Ascending aorta (tissue), 2 donors: ENCODE results near the gene RALGPS1. TPM values are rescaled to one million over a fixed set of nuclear protein-coding genes. Genes with fewer than 3 reads are reported as not detected.

ENCODE experiments used
- DNase-seq, 2 donors: peaks; one replicate each; pipeline ENCODE4 v3.0.0-alpha.2; 2019; ENCODE audit warnings: low spot score in 2 of 2
- H3K27ac ChIP-seq, 2 donors: fragments of 200-600 bp; sonication (generic); one replicate each; pipeline ENCODE4 v1.5.1; 2016 to 2017; ENCODE audit warnings: mild to moderate bottlenecking in 1 of 2
- H3K27me3 ChIP-seq: fragments of 200-600 bp; sonication (generic); one replicate; pipeline ENCODE4 v1.5.1; 2017
- H3K36me3 ChIP-seq, 2 donors: fragments of 200-600 bp; sonication (generic); one replicate each; pipeline ENCODE4 v1.5.1; 2016
- H3K4me1 ChIP-seq, 2 donors: fragments of 200-600 bp; sonication (generic); one replicate each; pipeline ENCODE4 v1.5.1; 2016 to 2017; ENCODE audit warnings: mild to moderate bottlenecking in 1 of 2
- H3K4me3 ChIP-seq, 2 donors: fragments of 200-600 bp; sonication (generic); one replicate each; pipeline ENCODE4 v1.5.1; 2016 to 2017; ENCODE audit warnings: mild to moderate bottlenecking in 1 of 2
- H3K9me3 ChIP-seq, 2 donors: fragments of 200-600 bp; sonication (generic); one replicate each; pipeline ENCODE4 v1.5.1; 2016
- intact Hi-C: fragments of 100-400 bp; cut with DNase I; formaldehyde crosslinking; loops from one replicate; pipeline ENCODE4 v1.15.1; 2023
- total RNA-seq: library from RNA; depleted of rRNA; stranded (reverse); fragments of >200 nt; gene quantifications from one replicate; pipeline ENCODE4 v1.1.0, GENCODE V29; 2016
- TF ChIP-seq, protein P1 (sequence below), 3 experiments: fragments of 200-600 bp in 2 of 3; fragments of 450-650 bp in 1 of 3; sonication (generic) in 2 of 3; IDR thresholded peaks; one replicate each; pipeline ENCODE4 v1.5.1; 2016 to 2019; ENCODE audit warnings: antibody characterized with exemption in 3 of 3, mild to moderate bottlenecking in 1 of 3, moderate library complexity in 1 of 3

Gene RALGPS1
- total RNA-seq, 1 donor from 2014 or later, result 9.8 TPM

- H3K9me3 ChIP-seq, result no peaks in the 10 kb centered on the region
- H3K27ac ChIP-seq, result peak overlapping the region; percentile 56 to 58
- H3K4me1 ChIP-seq, result peaks cover 10 to 38% of the 10 kb centered on the region in 2 donors
- no peak for DNase-seq
- TF ChIP-seq, protein P1, sequence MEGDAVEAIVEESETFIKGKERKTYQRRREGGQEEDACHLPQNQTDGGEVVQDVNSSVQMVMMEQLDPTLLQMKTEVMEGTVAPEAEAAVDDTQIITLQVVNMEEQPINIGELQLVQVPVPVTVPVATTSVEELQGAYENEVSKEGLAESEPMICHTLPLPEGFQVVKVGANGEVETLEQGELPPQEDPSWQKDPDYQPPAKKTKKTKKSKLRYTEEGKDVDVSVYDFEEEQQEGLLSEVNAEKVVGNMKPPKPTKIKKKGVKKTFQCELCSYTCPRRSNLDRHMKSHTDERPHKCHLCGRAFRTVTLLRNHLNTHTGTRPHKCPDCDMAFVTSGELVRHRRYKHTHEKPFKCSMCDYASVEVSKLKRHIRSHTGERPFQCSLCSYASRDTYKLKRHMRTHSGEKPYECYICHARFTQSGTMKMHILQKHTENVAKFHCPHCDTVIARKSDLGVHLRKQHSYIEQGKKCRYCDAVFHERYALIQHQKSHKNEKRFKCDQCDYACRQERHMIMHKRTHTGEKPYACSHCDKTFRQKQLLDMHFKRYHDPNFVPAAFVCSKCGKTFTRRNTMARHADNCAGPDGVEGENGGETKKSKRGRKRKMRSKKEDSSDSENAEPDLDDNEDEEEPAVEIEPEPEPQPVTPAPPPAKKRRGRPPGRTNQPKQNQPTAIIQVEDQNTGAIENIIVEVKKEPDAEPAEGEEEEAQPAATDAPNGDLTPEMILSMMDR (IDR thresholded peaks at IDR 0.05), result no peak
- H3K4me3 ChIP-seq, result no peak overlapping the region
- no peaks in the 10 kb centered on the region for H3K27me3 ChIP-seq
- intact Hi-C loops, result no loop called here
- H3K36me3 ChIP-seq, result no peaks in the 10 kb centered on the region
Measured at GRCh38 chr9:127263664-127264063, 349.1 kb downstream of the RALGPS1 start.

DNA sequence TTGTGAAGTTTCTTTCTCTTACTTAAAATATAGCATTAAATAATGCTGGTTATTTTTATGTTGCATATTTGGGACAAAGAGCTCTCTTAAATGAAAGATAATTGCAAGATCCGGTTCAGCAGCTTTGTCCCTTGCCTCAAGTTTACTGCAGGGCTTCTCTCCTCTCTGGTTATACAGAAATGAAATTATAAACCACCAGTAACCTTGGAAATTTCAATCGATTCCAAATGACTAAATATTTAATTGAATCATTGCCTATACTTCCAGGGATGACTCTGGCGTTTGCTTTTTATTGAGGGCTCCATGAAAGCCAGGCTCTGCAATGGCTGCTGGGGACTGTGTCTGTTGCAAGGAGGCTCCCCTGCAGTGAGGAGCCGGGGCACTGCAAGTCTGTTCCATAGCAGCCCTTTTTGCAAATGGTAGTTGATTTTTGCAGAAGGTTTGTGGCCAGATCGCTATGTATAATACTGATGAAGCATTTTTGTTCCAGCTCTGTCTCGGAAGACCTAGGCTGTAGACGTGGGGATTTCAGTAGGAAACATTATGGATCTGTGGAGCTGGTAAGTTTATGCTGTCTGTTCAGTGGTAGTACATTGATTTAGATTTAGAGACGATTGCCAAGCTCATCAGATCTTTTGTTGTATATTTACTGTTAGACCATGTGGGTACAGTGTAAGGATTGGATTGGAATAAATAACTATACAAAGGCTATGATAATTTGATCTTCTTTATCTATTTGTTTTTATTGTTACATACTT is 350.1 kb downstream of the RALGPS1 start, which contains the start of gene GARNL3:
TSS of gene GARNL3 (plus strand) at position 313 of the 758 bp plus-strand sequence. CDS start at position 417, 104 bp downstream.
- peak within 1 kb of the TSS; percentile 56 to 58 for H3K27ac ChIP-seq
- no peaks in the 10 kb centered on the region for H3K27me3 ChIP-seq
- H3K4me1 ChIP-seq, result peaks cover 10 to 31% of the 10 kb centered on the region in 2 donors
- TF ChIP-seq, protein P1 (IDR thresholded peaks at IDR 0.05), result no peak
- no peaks in the 10 kb centered on the region for H3K36me3 ChIP-seq
- no peaks in the 10 kb centered on the region for H3K9me3 ChIP-seq
- intact Hi-C loops, result no loop called here
- no peak within 1 kb of the TSS for H3K4me3 ChIP-seq
- DNase-seq, result no peak

GRCh38 chr9:127267793-127268525 is 353.4 kb downstream of the RALGPS1 start:
- no peaks in the 10 kb centered on the region for H3K9me3 ChIP-seq
- TF ChIP-seq, protein P1 (IDR thresholded peaks at IDR 0.05), result no peak
- H3K36me3 ChIP-seq, result no peaks in the 10 kb centered on the region
- H3K27ac ChIP-seq, result peak overlapping the region in 1 of 2 donors; percentile 7
- intact Hi-C loops, result no loop called here
- H3K4me3 ChIP-seq, result no peak overlapping the region
- H3K27me3 ChIP-seq, result no peaks in the 10 kb centered on the region
- no peak for DNase-seq
- peaks cover 0 to 17% of the 10 kb centered on the region in 2 donors for H3K4me1 ChIP-seq

DNA sequence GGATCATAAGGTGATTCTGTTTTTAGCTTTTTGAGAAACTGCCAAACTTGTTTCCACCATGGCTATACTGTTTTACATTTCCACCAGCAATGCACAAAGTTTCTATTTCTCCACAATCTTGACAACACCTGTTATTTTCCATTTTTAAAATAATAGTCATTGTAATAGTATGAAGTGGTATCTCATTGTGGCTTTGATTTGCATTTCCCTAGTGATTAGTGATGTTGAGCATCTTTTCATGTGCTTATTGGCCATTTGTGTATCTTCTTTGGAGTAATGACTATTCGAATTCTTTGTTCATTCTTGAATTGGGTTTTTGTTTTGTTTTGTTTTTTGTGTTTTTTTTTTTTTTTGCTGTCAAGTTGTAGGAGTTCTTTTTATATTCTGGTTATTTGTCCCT is 354.9 kb downstream of the RALGPS1 start:
- Histone ChIP-seq H3K9me3 (no peaks in the 10 kb centered on the region), H3K27ac (no peak overlapping the region), H3K4me3 (no peak overlapping the region), H3K27me3 (no peaks in the 10 kb centered on the region), H3K36me3 (no peaks in the 10 kb centered on the region), H3K4me1 (peaks cover 0 to 4% of the 10 kb centered on the region in 2 donors)
- DNase-seq, result no peak
- intact Hi-C loops, result no loop called here
- TF ChIP-seq, protein P1 (IDR thresholded peaks at IDR 0.05), result no peak

Other genes with a start within 250 kb of the RALGPS1 start
- gene ZBTB43, start 109.7 kb upstream of the RALGPS1 start, total RNA-seq, result 2.4 TPM
- 8.9 TPM for gene ZBTB34, start 54.1 kb upstream of the RALGPS1 start, total RNA-seq
- 19.6 TPM for gene ANGPTL2, start 207.9 kb downstream of the RALGPS1 start, total RNA-seq